HG03565 (cell line): ENCODE results near the gene SRF.
"Not testable (repeated sequence)": the region's sequence is repeated elsewhere in the genome, so short reads cannot be mapped to it uniquely, and the experiment has no call there.

Experiments used
- ATAC-seq: cut with Tn5 transposase; IDR thresholded peaks from one replicate; pipeline ENCODE4 v1.9.1; 2021; ENCODE audit warnings: mild to moderate bottlenecking, moderate library complexity; ENCODE audit not compliant: unreplicated experiment

SRF gene

GRCh38 chr6:43170931-43171706 lies at the start of gene SRF:
Gene SRF (plus strand): TSS chr6:43171269. CDS start chr6:43171657, 388 bp downstream.
- ATAC-seq = peak; percentile 46

GRCh38 chr6:43122146-43122545 lies 48.9 kb upstream of the SRF start:
- no peak for ATAC-seq

- no peak for ATAC-seq
Measured at GRCh38 chr6:43123461-43124314, 47.4 kb upstream of the SRF start.

GRCh38 chr6:43124481-43124880 lies 46.6 kb upstream of the SRF start:
- no peak for ATAC-seq

- no peak for ATAC-seq
Measured at GRCh38 chr6:43125119-43125518, 46.0 kb upstream of the SRF start.

GRCh38 chr6:43125555-43125954 lies 45.5 kb upstream of the SRF start:
- no peak for ATAC-seq

GRCh38 chr6:43127180-43127579 lies 43.9 kb upstream of the SRF start:
- ATAC-seq = no peak

- no peak for ATAC-seq
Measured at GRCh38 chr6:43127877-43128276, 43.2 kb upstream of the SRF start.

GRCh38 chr6:43128926-43129325 lies 42.1 kb upstream of the SRF start:
- no peak for ATAC-seq

GRCh38 chr6:43129434-43130194 lies 41.5 kb upstream of the SRF start:
- no peak for ATAC-seq

GRCh38 chr6:43130429-43130828 lies 40.6 kb upstream of the SRF start:
- no peak for ATAC-seq

- ATAC-seq = not testable (repeated sequence)
Measured at GRCh38 chr6:43131379-43131778, 39.7 kb upstream of the SRF start.

- ATAC-seq = no peak
Measured at GRCh38 chr6:43138267-43138666, 32.8 kb upstream of the SRF start.

GRCh38 chr6:43139973-43140372 lies 31.1 kb upstream of the SRF start:
- not testable (repeated sequence) for ATAC-seq

GRCh38 chr6:43141644-43142043 lies 29.4 kb upstream of the SRF start:
- ATAC-seq = no peak

GRCh38 chr6:43142101-43142500 lies 29.0 kb upstream of the SRF start:
- ATAC-seq = no peak

- ATAC-seq = no peak
Measured at GRCh38 chr6:43143235-43144128, 27.6 kb upstream of the SRF start.

GRCh38 chr6:43144879-43145278 lies 26.2 kb upstream of the SRF start:
- ATAC-seq = no peak

GRCh38 chr6:43146261-43146660 lies 24.8 kb upstream of the SRF start:
- no peak for ATAC-seq
